Effector memory CD8-positive, alpha-beta T cell (primary cell): Measurements from ENCODE around the gene MBD3L3.
A peak's percentile ranks its signal among the peaks of the same experiment; 100 is the strongest.
"Not testable (repeated sequence)": the region's sequence is repeated elsewhere in the genome, so short reads cannot be mapped to it uniquely, and the experiment has no call there.

ENCODE experiments used
- ATAC-seq: fragments of 150-1000 bp; cut with Tn5 transposase; replicated peaks from 2 replicates; pipeline ENCODE4 v1.10.0; 2021; ENCODE audit warnings: mild to moderate bottlenecking, moderate library complexity
- DNase-seq, 3 experiments: peaks; one replicate each; pipeline ENCODE4 v3.0.0; 2021
- H3K27ac Mint-ChIP-seq, 2 donors: one replicate each; pipeline ENCODE4 v1.8.0; 2022; ENCODE audit warnings: mild to moderate bottlenecking in 2 of 2, mixed read lengths in 2 of 2, moderate library complexity in 2 of 2
- H3K27me3 Mint-ChIP-seq, 2 donors: one replicate each; pipeline ENCODE4 v1.8.0; 2022; ENCODE audit warnings: mixed read lengths in 2 of 2
- H3K36me3 Mint-ChIP-seq: one replicate; pipeline ENCODE4 v1.8.0; 2022; ENCODE audit warnings: mild to moderate bottlenecking, moderate library complexity, mixed read lengths; ENCODE audit not compliant: insufficient read depth
- H3K4me1 Mint-ChIP-seq, 2 donors: one replicate each; pipeline ENCODE4 v1.8.0; 2022; ENCODE audit warnings: low read depth in 2 of 2, mixed read lengths in 2 of 2
- H3K4me3 Mint-ChIP-seq, 2 donors: one replicate each; pipeline ENCODE4 v1.8.0; 2022; ENCODE audit warnings: mild to moderate bottlenecking in 2 of 2, mixed read lengths in 2 of 2, moderate library complexity in 2 of 2
- H3K9me3 Mint-ChIP-seq, 2 donors: one replicate each; pipeline ENCODE4 v1.8.0; 2022; ENCODE audit warnings: mixed read lengths in 2 of 2

The MBD3L3 gene

DNA sequence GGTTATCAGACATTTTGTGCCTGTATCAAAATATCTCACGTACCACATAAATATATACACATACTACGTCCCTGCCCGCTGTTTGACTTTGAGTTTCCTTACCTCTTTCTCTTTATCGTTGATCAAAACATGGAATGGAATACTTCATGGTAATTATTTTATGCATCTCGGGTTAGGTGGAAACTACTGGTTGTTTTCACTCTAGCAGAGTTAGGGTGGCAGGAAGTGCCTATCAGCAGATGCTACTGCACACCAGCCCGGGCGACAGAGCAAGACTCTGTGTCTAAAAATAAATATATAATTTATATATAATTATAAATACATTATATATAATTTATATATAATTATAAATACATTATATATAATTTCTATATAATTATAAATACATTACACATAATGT lies 5.6 kb downstream of the MBD3L3 start:
- H3K27me3 Mint-ChIP-seq = not testable (repeated sequence)

DNA sequence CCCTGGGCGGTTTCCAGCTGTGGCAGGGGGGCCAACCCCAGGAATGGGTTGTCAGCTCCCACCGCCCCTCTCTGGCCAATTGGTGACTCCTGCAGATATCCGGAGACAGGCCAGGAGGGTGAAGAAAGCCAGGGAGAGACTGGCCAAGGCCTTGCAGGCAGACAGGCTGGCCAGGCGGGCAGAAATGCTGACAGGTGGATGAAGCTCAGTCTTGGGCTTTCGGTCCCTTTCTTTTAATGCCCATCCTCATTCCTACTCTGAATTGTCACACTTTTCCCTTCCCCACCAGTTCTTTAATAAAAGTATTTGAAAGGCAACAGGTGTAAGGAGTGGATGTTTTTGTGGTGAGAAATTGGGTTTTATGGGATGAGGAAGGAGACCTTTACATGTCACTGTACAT lies 7.1 kb downstream of the MBD3L3 start:
- H3K4me1 Mint-ChIP-seq, H3K27me3 Mint-ChIP-seq, H3K4me3 Mint-ChIP-seq, H3K36me3 Mint-ChIP-seq, H3K9me3 Mint-ChIP-seq, DNase-seq, H3K27ac Mint-ChIP-seq, ATAC-seq: not testable (repeated sequence)

More for the DNA sequence above, 5.6 kb downstream of the MBD3L3 start:
- ATAC-seq, H3K9me3 Mint-ChIP-seq, H3K36me3 Mint-ChIP-seq, H3K27ac Mint-ChIP-seq, H3K4me1 Mint-ChIP-seq, H3K4me3 Mint-ChIP-seq, DNase-seq: not testable (repeated sequence)

DNA sequence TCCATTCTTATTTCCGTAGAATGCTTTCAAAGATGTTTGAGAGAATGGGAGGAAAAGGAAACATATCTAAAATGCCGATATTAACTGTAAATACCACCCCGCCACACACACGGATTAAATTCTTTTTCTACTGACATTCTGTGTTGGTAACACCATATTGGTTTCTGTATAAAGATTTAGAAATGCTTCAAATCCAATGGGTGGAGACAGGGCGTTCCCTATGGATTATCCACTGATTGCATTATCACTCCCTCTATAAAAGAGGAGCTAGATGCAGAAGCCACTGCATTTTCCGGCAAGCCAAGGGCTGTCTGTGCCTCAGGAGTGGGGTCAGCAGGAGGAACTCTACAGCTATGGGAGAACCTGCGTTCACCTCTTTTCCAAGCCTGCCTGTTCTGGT lies 9.5 kb downstream of the MBD3L3 start, which contains the start of gene MBD3L2:
TSS of gene MBD3L2 (plus strand) at position 301 of the 400 bp plus-strand sequence. CDS start at position 354, 53 bp downstream.
- H3K27me3 Mint-ChIP-seq, H3K9me3 Mint-ChIP-seq, ATAC-seq, H3K27ac Mint-ChIP-seq, DNase-seq, H3K36me3 Mint-ChIP-seq, H3K4me3 Mint-ChIP-seq, H3K4me1 Mint-ChIP-seq: not testable (repeated sequence)

DNA sequence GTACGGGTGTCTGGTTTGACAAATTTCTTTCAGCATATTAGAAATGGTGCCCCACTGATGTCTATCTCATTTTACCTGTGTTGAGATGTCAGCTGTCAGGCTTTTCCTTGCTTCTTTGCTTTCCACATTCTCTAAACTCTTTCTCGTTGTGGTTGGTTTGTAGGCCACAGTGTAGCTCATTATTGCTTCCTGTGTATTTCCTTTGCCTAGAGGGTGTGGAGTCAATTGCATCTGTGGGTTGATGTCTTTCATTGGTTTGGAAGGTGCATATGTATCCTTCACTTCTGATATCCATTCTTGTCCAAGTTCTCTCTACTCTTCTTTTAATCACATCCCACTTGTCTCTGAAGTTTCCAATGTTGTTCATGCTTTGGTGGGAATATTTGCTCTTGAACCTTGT lies 16.9 kb downstream of the MBD3L3 start:
- not testable (repeated sequence) for H3K9me3 Mint-ChIP-seq, H3K27ac Mint-ChIP-seq, H3K36me3 Mint-ChIP-seq, H3K4me1 Mint-ChIP-seq, H3K27me3 Mint-ChIP-seq, H3K4me3 Mint-ChIP-seq, DNase-seq
- ATAC-seq = peak; percentile 55

DNA sequence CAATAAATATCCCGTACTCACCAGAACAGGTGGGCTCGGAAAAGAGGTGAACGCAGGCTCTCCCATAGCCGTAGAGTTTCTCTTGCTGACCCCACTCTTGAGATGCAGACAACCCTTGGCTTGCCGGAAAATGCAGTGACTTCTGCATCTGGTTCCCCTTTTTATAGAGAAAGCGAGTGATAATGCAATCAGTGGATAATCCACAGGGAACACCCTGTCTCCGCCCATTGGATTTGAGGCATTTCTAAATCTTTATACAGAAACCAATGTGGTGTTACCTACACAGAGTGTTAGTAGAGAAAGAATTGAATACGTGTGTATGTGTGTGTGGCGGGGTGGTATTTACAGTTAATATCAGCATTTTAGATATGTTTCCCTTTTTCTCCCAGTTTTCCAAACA lies 18.4 kb downstream of the MBD3L3 start, which contains the start of gene MBD3L4:
TSS of gene MBD3L4 (minus strand) at position 101 of the 400 bp plus-strand sequence. CDS start at position 66, 35 bp downstream.
- not testable (repeated sequence) for DNase-seq, H3K4me1 Mint-ChIP-seq, H3K9me3 Mint-ChIP-seq, ATAC-seq, H3K27me3 Mint-ChIP-seq, H3K4me3 Mint-ChIP-seq, H3K27ac Mint-ChIP-seq, H3K36me3 Mint-ChIP-seq

DNA sequence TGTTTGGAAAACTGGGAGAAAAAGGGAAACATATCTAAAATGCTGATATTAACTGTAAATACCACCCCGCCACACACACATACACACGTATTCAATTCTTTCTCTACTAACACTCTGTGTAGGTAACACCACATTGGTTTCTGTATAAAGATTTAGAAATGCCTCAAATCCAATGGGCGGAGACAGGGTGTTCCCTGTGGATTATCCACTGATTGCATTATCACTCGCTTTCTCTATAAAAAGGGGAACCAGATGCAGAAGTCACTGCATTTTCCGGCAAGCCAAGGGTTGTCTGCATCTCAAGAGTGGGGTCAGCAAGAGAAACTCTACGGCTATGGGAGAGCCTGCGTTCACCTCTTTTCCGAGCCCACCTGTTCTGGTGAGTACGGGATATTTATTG lies 28.2 kb downstream of the MBD3L3 start, which contains the start of gene MBD3L5:
TSS of gene MBD3L5 (plus strand) at position 301 of the 400 bp plus-strand sequence. CDS start at position 335, 34 bp downstream.
- not testable (repeated sequence) for H3K4me1 Mint-ChIP-seq, DNase-seq, H3K4me3 Mint-ChIP-seq, ATAC-seq, H3K27me3 Mint-ChIP-seq, H3K27ac Mint-ChIP-seq, H3K36me3 Mint-ChIP-seq, H3K9me3 Mint-ChIP-seq

DNA sequence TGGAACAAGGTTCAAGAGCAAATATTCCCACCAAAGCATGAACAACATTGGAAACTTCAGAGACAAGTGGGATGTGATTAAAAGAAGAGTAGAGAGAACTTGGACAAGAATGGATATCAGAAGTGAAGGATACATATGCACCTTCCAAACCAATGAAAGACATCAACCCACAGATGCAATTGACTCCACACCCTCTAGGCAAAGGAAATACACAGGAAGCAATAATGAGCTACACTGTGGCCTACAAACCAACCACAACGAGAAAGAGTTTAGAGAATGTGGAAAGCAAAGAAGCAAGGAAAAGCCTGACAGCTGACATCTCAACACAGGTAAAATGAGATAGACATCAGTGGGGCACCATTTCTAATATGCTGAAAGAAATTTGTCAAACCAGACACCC lies 29.7 kb downstream of the MBD3L3 start:
- peak; percentile 47 for ATAC-seq
- not testable (repeated sequence) for H3K27ac Mint-ChIP-seq, H3K4me3 Mint-ChIP-seq, DNase-seq, H3K36me3 Mint-ChIP-seq, H3K27me3 Mint-ChIP-seq, H3K9me3 Mint-ChIP-seq, H3K4me1 Mint-ChIP-seq

DNA sequence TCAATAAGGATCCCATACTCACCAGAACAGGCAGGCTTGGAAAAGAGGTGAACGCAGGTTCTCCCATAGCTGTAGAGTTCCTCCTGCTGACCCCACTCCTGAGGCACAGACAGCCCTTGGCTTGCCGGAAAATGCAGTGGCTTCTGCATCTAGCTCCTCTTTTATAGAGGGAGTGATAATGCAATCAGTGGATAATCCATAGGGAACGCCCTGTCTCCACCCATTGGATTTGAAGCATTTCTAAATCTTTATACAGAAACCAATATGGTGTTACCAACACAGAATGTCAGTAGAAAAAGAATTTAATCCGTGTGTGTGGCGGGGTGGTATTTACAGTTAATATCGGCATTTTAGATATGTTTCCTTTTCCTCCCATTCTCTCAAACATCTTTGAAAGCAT lies 37.1 kb downstream of the MBD3L3 start, which contains the start of gene MBD3L2B:
TSS of gene MBD3L2B (minus strand) at position 101 of the 400 bp plus-strand sequence. CDS start at position 67, 34 bp downstream.
- H3K36me3 Mint-ChIP-seq, DNase-seq, H3K9me3 Mint-ChIP-seq, ATAC-seq, H3K27ac Mint-ChIP-seq, H3K4me1 Mint-ChIP-seq, H3K27me3 Mint-ChIP-seq, H3K4me3 Mint-ChIP-seq: not testable (repeated sequence)

DNA sequence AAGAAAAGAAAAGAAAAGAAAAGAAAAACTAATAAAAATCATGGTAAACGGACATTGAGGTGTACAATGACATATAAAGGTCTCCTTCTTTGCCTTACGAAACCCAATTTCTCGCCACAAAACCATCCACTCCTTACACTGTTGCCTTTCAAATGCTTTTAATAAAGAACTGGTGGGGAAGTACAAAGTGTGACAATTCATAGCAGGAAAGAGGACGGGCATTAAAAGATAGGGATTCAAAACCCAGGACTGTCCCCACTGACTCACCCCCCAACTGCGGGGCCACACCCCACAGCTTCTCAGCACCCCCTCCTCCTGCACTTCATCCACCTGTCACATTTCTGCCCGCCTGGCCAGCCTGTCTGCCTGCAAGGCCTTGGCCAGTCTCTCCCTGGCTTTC lies 39.6 kb downstream of the MBD3L3 start:
- Mint-ChIP-seq H3K4me3 (no peak overlapping the region), H3K27me3 (no peaks in the 10 kb centered on the region), H3K36me3 (no peaks in the 10 kb centered on the region), H3K9me3 (no peaks in the 10 kb centered on the region), H3K4me1 (peaks cover 2 to 5% of the 10 kb centered on the region in 2 donors), H3K27ac (no peak overlapping the region)
- ATAC-seq (no peak), DNase-seq (no peak)

DNA sequence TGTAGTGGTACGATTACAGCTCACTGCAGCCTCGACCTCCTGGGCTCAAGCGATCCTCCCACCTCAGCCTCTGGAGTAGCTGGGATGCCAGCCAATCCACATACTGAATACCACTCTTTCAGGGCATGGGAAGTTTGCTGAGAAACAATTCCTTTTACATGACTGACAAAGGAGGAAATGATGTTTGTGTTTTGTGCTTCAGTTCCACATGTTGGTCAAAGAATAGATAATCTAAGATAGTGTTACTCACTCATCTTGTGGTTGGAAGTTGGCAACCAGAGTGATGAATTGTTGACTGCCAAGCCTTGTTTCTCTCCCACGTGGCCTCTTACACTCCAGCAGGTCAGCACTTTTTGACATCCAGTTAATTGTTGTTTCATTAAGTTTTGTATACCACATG lies 44.8 kb downstream of the MBD3L3 start:
- DNase-seq (no peak), ATAC-seq (peak; percentile 72)
- H3K4me3 Mint-ChIP-seq = no peak overlapping the region
- peak overlapping the region in 1 of 2 donors; percentile 15 for H3K27ac Mint-ChIP-seq
- no peaks in the 10 kb centered on the region for H3K36me3 Mint-ChIP-seq
- H3K4me1 Mint-ChIP-seq = peaks cover 24 to 27% of the 10 kb centered on the region in 2 donors
- H3K9me3 Mint-ChIP-seq = no peaks in the 10 kb centered on the region
- H3K27me3 Mint-ChIP-seq = no peaks in the 10 kb centered on the region

DNA sequence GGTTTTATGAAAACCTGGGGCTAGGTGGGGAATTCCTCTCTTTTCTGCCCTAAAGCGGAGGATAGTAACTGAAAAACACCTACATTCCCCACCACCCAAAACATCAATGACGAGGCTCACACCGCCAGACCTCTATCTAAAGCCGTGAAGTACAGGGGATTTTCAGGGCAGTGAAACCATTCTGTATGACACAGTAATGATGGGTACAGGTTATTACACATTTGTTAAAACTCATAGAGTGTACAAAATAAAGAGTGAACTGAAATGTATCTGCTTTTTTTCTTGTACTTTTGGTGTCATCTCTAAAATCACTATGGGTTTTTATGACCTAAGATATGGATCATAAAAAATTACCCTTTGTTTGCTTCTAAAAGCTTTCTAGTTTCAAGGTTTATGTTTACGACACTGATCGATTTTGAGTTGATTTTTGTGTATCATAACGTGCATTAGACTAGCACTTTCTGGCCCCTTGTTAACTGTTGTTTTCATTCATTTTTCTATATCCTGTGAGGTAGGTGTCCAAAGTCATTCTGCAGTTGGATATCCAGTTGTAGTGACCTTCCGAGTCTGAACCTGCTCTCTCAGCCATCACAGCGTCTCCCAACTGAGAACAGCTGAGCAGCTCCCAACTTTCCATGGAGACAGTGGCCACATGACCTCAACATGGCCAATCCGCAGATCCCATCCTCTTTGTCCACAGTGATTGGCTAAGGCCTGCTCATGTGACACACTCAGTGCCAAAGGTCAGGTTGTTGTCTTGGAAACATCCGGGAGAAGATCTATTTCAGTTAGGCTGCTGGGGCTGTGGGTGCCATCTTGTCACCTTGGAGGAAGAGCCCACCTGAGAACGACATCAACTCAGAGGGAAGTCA lies 47.5 kb downstream of the MBD3L3 start:
- ATAC-seq (no peak), DNase-seq (no peak)
- H3K36me3 Mint-ChIP-seq = no peaks in the 10 kb centered on the region
- no peak overlapping the region for H3K27ac Mint-ChIP-seq
- H3K27me3 Mint-ChIP-seq = no peaks in the 10 kb centered on the region
- H3K4me1 Mint-ChIP-seq = peaks cover 27 to 36% of the 10 kb centered on the region in 2 donors
- no peak overlapping the region for H3K4me3 Mint-ChIP-seq
- no peaks in the 10 kb centered on the region for H3K9me3 Mint-ChIP-seq

DNA sequence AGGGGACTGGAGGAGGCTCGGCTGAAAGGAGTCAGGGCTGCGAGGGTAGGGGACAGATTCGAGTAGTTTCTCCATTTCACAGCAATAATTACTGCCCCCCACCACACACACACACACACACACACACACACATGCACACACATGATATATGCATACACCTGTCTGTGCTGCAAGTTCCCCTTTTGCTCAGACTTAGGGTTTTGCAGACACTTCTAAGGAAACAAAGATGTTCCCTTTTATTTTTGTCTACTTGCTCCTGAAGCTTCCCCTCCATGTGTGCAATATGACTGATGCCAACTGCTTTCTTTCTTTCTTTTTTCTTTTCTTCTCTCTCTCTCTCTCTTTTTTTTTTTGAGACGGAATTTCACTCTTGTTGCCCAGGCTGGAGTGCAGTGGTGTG lies 50.6 kb downstream of the MBD3L3 start:
- Mint-ChIP-seq H3K9me3 (no peaks in the 10 kb centered on the region), H3K27ac (no peak overlapping the region), H3K27me3 (no peaks in the 10 kb centered on the region)

More for the DNA sequence above, 50.6 kb downstream of the MBD3L3 start:
- H3K4me1 Mint-ChIP-seq = peaks cover 21 to 30% of the 10 kb centered on the region in 2 donors
- DNase-seq (no peak), ATAC-seq (no peak)
- no peaks in the 10 kb centered on the region for H3K36me3 Mint-ChIP-seq
- H3K4me3 Mint-ChIP-seq = no peak overlapping the region
